NCI-H2196 (cell line): ENCODE results near the gene TBK1.

ENCODE experiments used
- DNase-seq: peaks from one replicate; lab custom pipeline; 2025; ENCODE audit not compliant: unreplicated experiment; lab: John Stamatoyannopoulos, UW

Gene TBK1

DNA sequence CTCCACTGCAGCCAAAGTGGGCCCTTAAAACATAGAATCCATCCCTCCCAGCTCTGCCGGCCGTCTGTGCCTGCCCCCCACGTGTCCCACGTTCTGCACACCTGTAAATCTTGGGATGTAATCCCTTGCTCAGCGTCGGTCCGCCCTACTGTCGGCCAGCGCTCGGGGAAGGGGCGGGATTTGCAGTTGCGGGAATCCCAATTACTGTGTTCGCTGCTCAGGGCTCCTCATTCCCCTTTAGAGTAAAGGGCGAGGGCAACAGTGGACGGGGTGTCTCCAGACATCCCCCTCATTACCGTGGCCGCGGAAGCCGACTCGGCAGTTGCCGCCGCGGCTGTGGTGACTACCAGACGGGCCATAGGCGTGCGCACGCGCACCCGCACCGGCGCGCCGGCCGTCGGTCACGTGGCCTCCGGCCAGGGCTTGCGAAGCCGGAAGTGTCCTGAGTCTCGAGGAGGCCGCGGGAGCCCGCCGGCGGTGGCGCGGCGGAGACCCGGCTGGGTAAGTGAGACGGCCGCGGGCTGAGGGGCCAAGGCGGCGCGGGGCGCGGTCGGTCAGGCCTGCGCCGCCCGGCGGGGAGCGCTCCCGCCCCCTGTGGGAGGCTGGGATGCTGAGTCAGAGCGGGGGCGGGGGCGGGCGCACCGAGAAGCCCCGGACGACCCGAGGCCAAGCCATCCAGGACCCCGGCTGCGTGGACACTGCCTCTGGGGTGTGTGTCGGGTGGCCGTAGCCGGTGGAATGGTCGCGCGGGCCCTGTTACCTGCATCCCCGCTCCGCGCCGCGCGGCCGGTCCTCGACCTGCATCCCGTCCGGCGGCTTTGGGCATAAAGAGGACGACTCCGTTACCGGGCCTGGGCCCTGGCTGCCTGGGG lies at the start of gene TBK1:
TBK1 (plus strand) TSS at position 434 of the 872 bp plus-strand sequence. CDS start 3,751 bp downstream, outside the sequence.
- DNase-seq, result peak; percentile 94

DNA sequence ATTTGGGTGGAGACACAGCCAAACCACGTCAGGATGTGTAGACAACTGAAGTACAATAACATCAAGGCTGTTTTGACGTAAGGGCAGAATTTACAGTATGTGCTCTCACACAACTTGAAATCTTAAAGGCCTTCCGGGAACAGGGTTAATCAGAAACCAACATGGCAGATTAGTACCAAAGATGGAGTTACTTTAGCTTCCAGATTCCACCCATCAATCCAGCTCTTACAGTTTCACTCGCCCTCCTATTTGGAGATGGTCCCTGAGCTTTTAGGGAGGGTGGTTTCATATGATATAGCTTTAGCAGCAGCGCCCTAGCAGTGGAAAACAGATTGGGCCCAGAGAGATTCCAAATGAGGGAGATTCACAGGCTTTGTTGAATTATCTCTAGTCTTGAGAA lies 49.7 kb upstream of the TBK1 start:
- DNase-seq, result no peak

DNA sequence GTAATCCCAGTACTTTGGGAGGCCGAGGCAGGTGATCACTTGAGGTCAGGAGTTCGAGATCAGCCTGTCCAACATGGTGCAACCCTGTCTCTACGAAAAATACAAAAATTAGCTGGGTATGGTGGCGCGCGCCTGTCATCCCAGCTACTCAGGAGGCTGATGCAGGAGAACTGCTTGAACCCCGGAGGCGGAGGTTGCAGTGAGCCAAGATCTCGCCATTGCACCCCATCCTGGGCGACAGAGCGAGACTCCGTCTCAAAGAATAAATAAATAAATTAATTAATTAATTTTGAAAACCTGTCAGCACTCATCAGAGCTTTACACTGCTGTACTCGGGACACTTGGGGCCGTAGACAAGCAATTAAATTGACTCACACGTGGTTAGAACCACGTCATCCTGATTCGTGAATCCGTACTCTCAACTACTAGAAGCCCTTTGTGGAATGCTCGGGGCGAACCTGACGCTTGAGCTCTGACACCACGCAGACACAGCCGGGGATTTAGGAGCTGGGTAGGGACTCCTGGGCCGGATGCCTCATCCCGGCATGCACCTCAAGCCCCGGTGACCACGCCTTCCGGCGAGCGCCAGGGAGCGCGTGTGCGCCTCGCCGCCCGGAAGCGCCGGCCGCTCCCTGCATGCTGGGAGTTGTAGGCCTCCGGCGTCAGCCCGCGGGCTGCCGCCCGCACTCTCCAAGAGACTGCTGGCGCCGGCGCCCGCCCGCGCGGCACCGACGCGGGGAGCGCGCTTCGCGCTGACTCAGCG lies 48.0 kb upstream of the TBK1 start, which contains the start of gene XPOT:
XPOT (plus strand) TSS at position 686 of the 763 bp plus-strand sequence. CDS start 5,644 bp downstream, outside the sequence.
- DNase-seq, result peak; percentile 97

DNA sequence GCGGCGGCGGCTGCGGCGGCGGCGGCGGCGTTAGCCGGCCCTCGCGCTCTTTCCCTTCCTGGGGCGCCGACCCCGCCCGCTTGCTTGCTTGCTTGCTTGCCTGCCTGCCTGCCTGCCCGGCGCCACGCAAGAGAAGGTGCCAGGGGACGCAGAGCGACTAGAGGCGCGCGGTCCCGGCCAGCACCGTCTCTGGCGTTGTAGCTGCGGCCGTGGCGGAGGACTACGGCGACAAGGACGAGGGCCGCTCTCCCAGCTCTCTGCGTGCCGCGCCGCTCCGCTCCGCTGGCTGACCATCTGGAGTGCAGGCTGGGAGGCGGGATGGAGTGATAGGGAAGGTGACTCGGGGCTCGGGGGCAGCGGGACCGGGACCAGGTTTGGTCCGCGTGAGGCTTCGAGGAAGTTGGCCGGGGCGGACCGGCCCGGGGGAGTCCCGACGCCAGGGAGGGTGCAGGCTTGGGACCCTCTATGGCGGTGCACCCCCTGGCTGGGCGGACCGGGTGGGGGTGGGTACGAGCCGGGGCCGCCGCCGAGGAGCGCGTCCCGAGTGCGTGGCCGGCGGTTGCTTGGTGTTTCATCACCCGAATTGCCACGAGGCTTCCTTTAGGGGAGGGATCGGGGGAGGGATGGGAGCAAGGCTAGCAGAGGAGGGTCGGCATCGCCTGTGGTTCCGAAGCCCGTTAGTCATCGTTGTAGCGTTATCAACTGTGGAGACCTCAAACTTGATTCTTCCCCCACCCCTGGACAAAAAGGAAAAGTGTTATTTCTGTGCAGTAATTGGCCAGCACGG lies 47.3 kb upstream of the TBK1 start:
- peak; percentile 36 for DNase-seq

DNA sequence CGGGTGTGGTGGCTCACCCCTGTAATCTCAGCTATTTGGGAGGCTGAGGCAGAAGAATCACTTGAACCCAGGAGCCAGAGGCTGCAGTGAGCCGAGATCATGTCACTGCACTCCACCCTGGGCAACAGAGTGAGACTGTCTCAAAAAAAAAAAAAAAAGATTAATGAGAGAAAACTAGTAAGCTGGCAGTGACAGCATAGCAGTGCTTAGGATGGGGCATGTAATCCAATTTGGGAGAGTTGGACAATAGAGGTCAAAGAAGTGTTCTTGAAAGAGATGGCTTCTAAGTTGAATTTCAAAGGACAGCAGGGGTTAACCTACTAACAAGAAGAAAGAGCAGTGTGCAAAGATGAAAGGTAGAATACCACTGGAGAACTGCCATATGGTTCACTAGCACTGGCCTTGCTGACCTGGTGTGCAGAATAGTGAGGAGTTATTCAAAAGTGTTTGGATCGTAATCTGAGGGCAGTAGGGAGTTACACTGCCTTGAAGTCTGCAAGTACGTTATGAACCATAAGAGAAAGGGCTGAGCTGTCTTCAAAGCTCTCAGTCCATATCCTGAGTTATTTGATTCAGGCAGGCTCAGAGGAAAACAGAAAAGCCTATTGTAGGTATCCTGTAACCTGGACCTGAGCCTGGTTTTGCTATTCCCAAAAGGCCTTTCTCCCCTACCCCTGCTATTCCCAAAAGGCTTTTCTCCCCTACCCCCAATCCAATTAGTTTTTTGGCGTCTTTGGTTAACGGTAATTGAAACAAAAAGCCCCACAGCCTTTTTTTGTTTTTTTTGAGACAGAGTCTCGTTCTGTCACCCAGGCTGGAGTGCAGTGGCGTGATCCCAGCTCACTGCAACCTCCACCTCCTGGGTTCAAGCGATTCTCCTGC lies 44.3 kb upstream of the TBK1 start:
- DNase-seq, result no peak

DNA sequence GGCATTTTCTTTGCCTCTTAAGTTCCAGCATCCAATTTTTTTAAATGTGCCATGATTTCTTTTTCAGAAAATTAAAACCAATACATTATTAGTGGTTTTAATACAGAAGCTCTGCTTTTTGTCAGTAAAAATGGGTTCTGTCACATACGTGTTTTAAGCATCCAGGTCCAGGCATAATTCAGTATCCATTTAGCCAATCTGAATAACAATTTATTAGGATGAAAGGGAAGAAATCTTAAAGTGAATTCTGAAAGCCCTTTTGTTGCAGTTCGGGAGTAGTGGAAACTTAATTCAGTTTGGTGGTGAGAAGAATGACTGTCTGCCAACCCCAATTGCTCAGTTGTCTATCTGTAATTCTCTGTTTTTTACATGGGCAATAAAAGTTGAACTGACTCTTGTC lies 40.5 kb upstream of the TBK1 start:
- DNase-seq, result no peak

DNA sequence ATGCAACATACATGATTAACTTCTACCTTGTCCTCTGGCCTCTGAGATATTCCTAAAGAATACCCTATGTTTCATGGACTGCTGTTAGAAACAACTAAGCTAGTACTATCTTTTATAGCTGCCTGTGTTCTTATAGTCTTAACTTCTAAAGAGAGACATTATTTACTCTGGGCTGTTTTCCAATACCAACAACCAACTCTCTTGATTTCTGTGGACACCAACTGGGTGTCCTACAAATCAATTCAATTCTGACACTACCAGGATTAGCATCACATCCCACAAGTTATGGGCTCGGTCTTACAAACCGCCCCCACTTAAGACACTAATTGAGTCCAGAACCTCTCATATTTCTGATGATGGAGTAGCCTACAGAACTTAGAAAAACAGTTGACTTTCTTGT lies 39.5 kb upstream of the TBK1 start:
- no peak for DNase-seq

DNA sequence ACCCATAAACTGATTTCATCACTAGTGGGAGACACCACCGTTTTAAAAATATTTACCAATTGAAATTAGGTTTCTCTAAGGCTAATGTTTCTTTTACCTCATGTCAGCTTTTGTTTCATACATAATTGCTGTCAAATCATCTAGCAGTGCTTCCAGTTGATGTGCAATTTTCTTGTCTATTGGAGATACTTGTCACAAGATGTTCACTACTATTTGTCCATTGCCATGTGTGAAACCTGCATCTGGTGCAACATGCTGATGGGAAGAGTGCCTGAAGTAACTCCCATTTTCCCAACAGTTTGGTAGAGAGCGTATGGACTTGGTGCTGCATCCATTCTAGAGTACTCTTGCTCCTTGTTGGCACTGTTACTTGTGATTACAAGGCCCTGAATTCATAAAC lies 38.0 kb upstream of the TBK1 start:
- no peak for DNase-seq

DNA sequence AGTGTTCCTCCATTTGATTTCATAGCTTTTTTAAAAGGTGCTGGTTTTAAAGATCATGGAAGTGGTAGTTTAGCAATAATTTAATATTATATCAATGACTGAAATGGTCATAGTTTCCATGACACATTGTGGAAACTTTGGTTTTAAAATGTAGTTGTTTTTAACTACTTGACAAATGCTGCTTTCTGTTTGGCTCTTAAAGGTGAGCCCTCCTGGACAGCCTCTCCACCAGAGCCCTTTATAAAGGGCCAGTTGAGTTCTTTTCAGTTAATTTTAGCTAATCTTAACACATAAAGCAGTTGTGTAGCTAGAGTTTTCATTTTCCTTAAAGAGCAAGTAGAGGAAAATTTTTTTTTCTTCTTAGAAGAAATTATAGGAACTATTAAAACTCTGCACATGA lies 33.7 kb upstream of the TBK1 start:
- DNase-seq, result no peak

DNA sequence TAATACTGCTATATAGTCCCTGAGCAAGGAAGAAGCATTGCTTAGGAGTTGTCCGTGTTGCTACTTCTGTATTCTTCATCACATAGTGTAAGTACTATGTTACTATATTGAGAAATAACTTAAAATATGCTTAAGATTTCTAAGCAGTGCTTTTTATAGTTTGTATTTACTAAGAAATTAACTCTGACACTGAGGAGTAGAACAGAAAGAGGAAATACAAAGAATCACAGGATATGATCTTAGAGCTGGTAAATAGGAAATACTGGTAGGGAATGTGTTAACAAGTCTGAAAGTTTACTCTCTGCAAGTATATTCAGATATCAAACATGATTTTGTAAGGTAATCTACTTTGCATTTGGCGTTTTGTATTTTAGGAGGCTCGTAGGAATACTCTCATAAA lies 32.2 kb upstream of the TBK1 start:
- DNase-seq, result no peak

DNA sequence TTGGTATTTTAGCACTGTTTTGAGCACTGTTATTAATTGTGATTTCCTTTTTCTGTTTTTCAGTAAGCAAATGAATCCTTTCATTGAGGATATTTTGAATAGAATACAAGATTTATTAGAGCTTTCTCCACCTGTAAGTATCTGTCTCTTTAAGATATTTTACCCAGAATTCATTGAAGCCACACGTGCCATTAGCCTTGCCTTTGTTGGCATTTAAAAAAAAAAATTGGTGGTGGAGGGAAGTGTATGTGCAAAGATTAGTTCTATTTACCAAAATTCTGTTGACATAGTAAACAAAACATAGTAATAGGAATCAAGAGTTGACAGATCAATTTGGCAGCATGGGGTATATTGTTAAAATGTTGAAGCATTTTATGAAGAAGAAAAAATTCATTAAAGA lies 23.9 kb upstream of the TBK1 start:
- no peak for DNase-seq

DNA sequence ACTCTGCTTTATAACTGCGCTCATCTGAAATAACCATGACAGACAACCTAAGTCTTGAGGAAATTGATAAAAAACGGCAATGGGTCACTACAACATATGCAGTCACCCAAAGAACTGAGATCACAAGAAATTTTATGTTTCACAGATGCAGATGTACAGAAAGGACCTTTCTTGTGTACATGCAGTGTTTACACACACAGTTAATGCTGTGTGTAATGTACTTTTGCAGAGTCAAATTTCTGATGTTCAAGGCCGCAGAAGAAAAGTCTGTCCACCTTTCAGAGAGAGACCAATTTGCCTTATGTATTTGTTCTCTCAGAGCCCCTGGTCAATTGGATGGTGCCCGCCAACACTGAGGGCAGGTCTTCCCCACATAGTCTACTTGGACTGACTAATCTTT lies 23.0 kb upstream of the TBK1 start:
- DNase-seq, result no peak

DNA sequence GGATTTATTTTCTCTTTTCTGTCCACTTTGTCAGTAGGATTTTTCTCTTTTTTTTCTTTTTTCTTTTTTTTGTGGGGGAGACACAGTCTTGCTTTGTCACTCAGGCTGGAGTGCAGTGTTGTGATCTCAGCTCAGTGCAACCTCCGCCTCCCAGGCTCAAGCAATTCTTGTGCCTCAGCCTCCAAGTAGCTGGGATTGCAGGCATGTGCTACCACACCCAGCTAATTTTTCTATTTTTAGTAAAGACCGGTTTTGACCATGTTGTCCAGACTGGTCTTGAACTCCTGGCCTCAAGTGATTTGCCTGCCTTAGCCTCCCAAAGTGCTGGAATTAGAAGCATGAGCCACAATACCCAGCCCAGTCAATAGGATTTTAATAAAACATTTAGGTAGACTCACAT lies 21.0 kb upstream of the TBK1 start:
- no peak for DNase-seq

DNA sequence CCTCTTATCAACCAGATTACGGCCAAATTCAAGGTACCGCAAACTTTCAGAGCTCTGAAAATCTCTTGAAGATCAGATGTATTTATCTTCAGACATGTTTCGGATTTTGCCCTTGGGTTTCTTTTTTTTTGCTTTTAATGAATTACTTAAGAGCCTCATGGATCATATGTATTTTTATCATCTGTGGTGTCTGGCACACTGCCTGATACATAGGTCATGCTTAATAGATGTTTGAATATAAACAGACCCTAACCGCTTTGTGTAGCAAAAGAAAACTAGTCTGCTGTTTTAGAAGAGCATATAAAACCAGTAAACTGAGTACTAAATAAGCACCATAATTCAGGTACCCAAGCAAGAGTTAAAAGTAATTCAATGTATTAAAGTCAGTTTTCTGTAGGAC lies 20.1 kb upstream of the TBK1 start:
- no peak for DNase-seq

DNA sequence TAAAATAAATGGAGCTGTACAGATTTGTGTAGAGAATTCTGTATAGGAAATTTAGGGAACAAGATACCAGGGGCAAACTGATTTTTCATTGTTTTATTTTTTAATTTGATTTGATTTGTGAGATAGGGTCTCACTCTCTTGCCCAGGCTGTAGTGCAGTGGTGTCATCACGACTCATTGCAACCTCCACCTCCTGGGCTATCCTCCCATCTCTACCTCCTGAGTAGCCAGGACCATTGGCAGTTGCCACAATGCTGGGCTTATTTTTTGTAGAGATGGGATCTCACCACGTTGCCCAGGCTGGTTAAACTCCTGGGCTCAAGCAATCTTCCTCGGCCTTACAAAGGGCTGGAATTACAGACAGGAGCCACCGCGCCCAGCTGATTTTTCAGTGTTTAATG lies 18.0 kb upstream of the TBK1 start:
- DNase-seq, result no peak

DNA sequence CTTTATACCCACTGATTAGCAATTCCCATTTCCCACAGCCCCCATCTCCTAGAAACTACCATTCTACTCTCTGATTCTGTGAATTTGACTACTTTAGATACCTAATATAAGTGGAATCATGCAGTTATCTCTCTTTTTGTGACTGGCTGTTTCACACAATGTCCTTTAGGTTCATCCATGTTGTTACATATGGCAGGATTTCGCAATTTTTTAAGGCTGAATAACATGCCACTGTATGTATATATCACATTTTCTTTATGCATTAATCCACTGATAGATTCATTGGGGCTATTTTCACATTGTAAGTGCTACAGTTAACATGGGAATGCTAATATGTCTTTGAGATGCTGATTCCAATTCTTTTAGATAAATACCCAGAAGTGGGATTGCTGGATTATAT lies 11.8 kb upstream of the TBK1 start:
- no peak for DNase-seq

DNA sequence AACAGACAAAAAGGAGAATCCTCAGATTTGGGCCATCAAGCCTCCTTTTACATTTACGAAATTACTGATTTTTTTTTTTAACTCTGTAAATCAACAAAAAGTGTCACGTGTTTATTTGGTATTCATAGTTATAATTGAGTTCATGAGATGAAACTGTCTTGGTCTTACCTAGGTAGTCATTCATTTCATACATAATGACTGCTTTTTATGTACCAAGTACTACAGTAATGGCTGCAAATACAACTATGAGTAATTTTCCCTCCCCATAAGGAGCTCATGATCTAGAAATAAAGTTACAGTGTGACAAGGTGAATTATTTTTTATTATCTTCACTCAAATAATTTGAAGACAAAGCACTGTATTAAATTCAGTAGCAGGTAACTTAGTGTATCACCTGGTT lies 6.4 kb upstream of the TBK1 start:
- no peak for DNase-seq

DNA sequence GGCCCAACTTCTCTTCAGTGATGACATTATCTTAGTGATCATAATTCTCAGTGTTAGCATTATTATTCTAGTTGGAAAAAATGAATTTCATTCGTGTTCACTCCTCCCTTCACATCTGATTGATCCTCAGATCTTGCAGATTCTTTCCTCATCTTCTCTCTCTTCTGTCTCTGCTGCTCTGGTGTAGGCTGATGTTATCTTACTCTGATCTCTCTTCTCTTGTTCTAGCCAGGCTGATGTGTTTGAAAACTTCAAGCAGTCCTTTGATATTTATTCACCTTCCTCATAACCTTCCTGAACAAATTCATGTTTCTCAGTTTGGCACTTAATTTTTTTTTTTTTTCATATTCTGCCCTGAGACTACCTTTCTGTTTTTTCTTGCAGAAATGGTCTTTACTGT lies 5.6 kb upstream of the TBK1 start:
- no peak for DNase-seq

DNA sequence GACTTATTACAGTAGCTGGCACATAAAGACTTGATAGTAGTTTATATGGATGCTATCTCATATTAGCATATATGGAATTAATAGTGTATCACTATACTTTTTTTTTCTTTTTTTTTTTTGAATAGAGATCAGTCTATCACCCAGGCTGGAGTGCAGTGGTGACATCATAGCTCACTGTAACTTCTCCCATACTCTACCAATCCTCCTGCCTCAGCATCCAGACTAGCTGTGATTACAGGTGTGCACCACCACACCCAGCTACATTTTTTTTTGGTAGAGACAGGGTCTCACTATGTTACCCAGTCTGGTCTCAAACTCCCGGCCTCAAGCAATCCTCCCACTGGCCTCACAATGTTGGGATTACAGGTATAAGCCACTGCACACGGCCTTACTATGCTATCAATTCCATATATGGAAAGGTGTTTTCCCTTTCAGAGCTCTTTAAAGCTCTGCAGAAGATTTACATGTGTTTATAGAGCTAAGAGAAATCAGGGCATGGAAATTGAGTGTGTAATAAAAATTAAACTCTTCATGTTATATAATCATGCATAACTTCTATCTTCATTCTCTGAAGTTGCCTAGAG lies 1.8 kb upstream of the TBK1 start:
- no peak for DNase-seq
